Superior temporal gyrus (tissue), 1 donor: Measurements from ENCODE around the gene NBAS.

Experiments used
- DNase-seq: peaks from one replicate; pipeline ENCODE4 v3.0.0-alpha.2; 2016; ENCODE audit errors: extremely low spot score

The NBAS gene

GRCh38 chr2:15170070-15170775 lies 390.9 kb downstream of the NBAS start:
- no peak for DNase-seq

GRCh38 chr2:15169326-15170069 lies 391.6 kb downstream of the NBAS start:
- DNase-seq = no peak

- DNase-seq = no peak
These were observed 393.0 kb downstream of the NBAS start for GRCh38 chr2:15168116-15168515.

GRCh38 chr2:15166878-15167277 lies 394.3 kb downstream of the NBAS start:
- no peak for DNase-seq

- DNase-seq = no peak
These were observed 397.8 kb downstream of the NBAS start for GRCh38 chr2:15163326-15163725.

GRCh38 chr2:15162620-15163019 lies 398.5 kb downstream of the NBAS start:
- no peak for DNase-seq

- no peak for DNase-seq
These were observed 400.7 kb downstream of the NBAS start for GRCh38 chr2:15160201-15160991.

- DNase-seq = peak; percentile 87
These were observed 401.4 kb downstream of the NBAS start for GRCh38 chr2:15159751-15160177.

- no peak for DNase-seq
These were observed 401.9 kb downstream of the NBAS start for GRCh38 chr2:15159206-15159605.

- DNase-seq = no peak
These were observed 402.6 kb downstream of the NBAS start for GRCh38 chr2:15158532-15158931.

GRCh38 chr2:15158100-15158499 lies 403.0 kb downstream of the NBAS start:
- DNase-seq = no peak

GRCh38 chr2:15155959-15156574 lies 405.1 kb downstream of the NBAS start:
- DNase-seq = no peak

GRCh38 chr2:15154297-15154696 lies 406.8 kb downstream of the NBAS start:
- DNase-seq = no peak

GRCh38 chr2:15152382-15152781 lies 408.8 kb downstream of the NBAS start:
- no peak for DNase-seq

GRCh38 chr2:15149063-15149462 lies 412.1 kb downstream of the NBAS start:
- no peak for DNase-seq

- DNase-seq = no peak
These were observed 413.5 kb downstream of the NBAS start for GRCh38 chr2:15147591-15147990.

- DNase-seq = no peak
These were observed 414.2 kb downstream of the NBAS start for GRCh38 chr2:15146960-15147359.

GRCh38 chr2:15145919-15146318 lies 415.2 kb downstream of the NBAS start:
- DNase-seq = no peak

- DNase-seq = no peak
These were observed 415.9 kb downstream of the NBAS start for GRCh38 chr2:15145046-15145817.

- no peak for DNase-seq
These were observed 419.0 kb downstream of the NBAS start for GRCh38 chr2:15142069-15142689.

- DNase-seq = no peak
These were observed 419.9 kb downstream of the NBAS start for GRCh38 chr2:15141211-15141610.
